ENCODE results near the gene TMEM185B.

- TF ChIP-seq, protein P1, sequence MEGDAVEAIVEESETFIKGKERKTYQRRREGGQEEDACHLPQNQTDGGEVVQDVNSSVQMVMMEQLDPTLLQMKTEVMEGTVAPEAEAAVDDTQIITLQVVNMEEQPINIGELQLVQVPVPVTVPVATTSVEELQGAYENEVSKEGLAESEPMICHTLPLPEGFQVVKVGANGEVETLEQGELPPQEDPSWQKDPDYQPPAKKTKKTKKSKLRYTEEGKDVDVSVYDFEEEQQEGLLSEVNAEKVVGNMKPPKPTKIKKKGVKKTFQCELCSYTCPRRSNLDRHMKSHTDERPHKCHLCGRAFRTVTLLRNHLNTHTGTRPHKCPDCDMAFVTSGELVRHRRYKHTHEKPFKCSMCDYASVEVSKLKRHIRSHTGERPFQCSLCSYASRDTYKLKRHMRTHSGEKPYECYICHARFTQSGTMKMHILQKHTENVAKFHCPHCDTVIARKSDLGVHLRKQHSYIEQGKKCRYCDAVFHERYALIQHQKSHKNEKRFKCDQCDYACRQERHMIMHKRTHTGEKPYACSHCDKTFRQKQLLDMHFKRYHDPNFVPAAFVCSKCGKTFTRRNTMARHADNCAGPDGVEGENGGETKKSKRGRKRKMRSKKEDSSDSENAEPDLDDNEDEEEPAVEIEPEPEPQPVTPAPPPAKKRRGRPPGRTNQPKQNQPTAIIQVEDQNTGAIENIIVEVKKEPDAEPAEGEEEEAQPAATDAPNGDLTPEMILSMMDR (IDR thresholded peaks at IDR 0.05), result no peak
- no peak for TF ChIP-seq POLR2A (IDR thresholded peaks at IDR 0.05)
Measured at GRCh38 chr2:120208381-120209353, 14.5 kb downstream of the TMEM185B start.

All from upper lobe of left lung (tissue), 4 donors.